Motor neuron (in vitro differentiated cells): ENCODE results near the gene PLEKHG4. TPM values are rescaled to one million over a fixed set of nuclear protein-coding genes. Genes with fewer than 3 reads are reported as not detected.

Source experiments
- ATAC-seq, 8 experiments: fragments of 200-7000 bp; cut with Tn5 transposase; replicated peaks in 6 of 8; 2 replicates each; pipeline ENCODE4 v1.8.0; 2021; ENCODE audit warnings: mild to moderate bottlenecking in 8 of 8, moderate library complexity in 8 of 8
- H3K27ac ChIP-seq, 2 donors: fragments of 250-450 bp; sonication (Bioruptor Pico); 2 replicates each; pipeline ENCODE4 v1.9.0; 2021; ENCODE audit warnings: antibody characterized with exemption in 2 of 2, mild to moderate bottlenecking in 2 of 2, moderate library complexity in 1 of 2
- H3K4me1 ChIP-seq, 2 donors: fragments of 250-450 bp; sonication (Bioruptor Pico); replicated peaks in 1 of 2; 2 replicates each; pipeline ENCODE4 v1.6.1; 2021; ENCODE audit warnings: antibody characterized with exemption in 2 of 2, mild to moderate bottlenecking in 2 of 2, moderate library complexity in 1 of 2
- H3K4me3 ChIP-seq, 5 donors: fragments of 250-450 bp; sonication (Bioruptor Pico); 2 replicates each; pipeline ENCODE4 v1.9.0; 2021; ENCODE audit warnings: antibody characterized with exemption in 5 of 5, mild to moderate bottlenecking in 5 of 5, moderate library complexity in 4 of 5
- WGBS, 10 experiments: fragments of 450-650 bp; shearing (Covaris generic); methylation state at CpG; one replicate each; pipeline ENCODE4 v1.0.0; 2022; 5-methylcytosine and 5-hydroxymethylcytosine counted together
- in situ Hi-C, 9 experiments: fragments of 400-800 bp; cut with MboI; loops; one replicate each; pipeline ENCODE4 v1.15.0; 2021; ENCODE audit warnings: low sequenced_read_pairs in 9 of 9, low pct_unique_long_range_greater_than_20kb in 2 of 9; ENCODE audit not compliant: unreplicated experiment in 9 of 9
- total RNA-seq, 8 experiments: library from RNA; unstranded; fragments of 300-600 nt; gene quantifications; 2 replicates each; pipeline versions ENCODE4 v1.2.3 to v1.2.4, GENCODE V29; 2022

PLEKHG4 gene
- total RNA-seq, 8 experiments from 2014 or later = 1.4 to 39.0 (median 5.6) TPM

DNA sequence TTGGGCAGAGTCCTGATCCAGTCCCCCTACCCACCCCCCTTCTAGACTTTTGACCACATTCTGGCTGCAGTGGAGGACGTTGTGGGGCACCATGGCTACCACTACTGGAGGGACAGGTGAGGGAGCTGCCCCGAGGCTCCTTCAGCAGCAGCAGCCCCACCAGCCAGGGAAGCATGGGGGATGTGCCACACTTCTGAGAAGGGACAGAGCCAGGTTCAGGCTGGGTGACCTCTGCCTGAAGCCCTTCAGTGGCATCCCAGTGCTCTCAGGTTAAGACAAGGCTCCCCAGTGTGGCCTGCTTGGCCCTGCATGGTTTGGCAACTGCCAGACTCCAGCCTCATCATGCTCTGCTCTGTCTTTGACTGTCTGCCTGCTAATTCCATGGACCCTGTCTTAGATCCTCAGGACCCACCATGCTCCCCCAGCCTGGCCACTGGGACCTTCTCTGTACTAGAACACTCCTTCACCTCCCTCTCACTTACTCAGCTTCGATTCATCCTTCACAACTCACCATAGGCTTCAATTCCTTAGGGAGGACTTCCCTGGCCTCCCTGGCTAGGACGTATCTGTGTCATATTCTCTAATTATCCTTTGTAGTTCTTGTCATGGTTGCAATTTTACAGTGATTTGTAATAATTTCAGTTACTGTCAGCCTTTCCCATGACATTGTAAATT, 21.7 kb upstream of the PLEKHG4 start:
- Histone ChIP-seq H3K4me3 (no peak overlapping the region), H3K27ac (no peak overlapping the region), H3K4me1 (peaks cover 0 to 4% of the 10 kb centered on the region in 2 donors)
- WGBS, 10 experiments = 0 to 100% (median 73%) methylated on average over 1 to 3 of the region's 4 CpGs; no CpG with 5 or more reads in 3 of the 10 experiments
- peak in 1 of 8 experiments; percentile 31 for ATAC-seq
- in situ Hi-C loops = loop anchor here in 2 of 9 experiments (25.0 kb wide), 1 partner anchor 155 kb away; the partner anchor contains the start of gene ZDHHC1 (in 2 of the 2)

DNA sequence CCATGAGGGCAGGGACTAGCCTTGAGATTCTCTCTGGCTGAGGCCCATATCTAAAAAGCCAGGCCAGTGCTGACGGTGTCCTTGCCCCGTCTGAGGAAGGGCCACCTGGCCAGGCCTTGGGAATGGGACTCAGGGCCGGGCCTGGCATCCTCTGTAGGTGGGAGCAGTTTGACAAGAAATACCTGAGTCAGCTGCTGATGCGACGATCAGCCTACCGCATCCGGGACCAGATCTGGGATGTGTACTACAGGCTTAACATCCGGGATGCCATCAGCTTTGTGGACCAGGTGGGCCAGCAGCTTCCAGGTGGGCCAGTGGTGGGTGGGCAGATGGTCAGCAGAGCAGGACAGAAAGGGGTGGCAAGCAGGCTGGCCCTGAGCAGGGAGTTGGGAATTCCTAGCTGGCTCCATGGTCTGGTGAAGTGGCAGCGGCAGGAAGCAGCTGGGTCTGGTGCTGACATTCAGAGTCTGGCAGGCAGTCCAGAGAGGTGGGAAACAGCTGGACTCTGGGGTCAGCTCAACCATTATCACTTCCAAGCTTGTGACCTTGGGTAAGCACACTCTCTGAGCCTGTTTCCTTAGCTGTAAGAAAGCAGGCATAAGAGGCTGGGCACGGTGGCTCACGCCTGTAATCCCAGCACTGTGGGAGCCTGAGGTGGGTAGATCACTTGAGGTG, 21.0 kb upstream of the PLEKHG4 start:
- no peak for ATAC-seq
- in situ Hi-C loops = loop anchor here in 2 of 9 experiments (25.0 kb wide), 1 partner anchor 154 kb away; the partner anchor contains the start of gene ZDHHC1 (in 2 of the 2)
- H3K4me3 ChIP-seq = no peak overlapping the region
- H3K27ac ChIP-seq = no peak overlapping the region
- H3K4me1 ChIP-seq = peaks cover 0 to 4% of the 10 kb centered on the region in 2 donors
- 40 to 100% (median 72%) methylated on average over 1 to 5 of the region's 11 CpGs; no CpG with 5 or more reads in 5 of the 10 experiments for WGBS, 10 experiments

DNA sequence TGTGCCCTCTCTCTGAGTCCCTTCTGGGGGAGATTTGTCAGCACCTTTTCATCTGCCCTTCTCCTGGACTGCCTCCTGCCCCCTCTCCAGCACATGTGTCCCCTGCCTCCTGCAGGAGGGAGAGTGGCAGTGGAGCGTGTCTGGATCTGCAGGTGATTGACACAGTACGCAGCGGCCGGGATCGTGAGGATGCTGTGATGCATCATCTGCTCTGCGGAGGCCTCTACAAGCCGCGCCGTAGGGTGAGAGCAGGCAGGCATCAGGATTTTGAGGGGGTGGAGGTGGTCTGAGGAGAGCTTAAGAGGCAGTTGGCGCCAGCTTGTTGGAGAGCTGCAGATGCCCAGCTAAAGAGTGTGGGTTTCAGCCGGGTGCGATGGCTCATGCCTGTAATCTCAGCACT, 19.6 kb upstream of the PLEKHG4 start:
- no peak for ATAC-seq
- no peak overlapping the region for H3K27ac ChIP-seq
- in situ Hi-C loops = loop anchor here in 2 of 9 experiments (25.0 kb wide), 1 partner anchor 153 kb away; the partner anchor contains the start of gene ZDHHC1 (in 2 of the 2)
- H3K4me1 ChIP-seq = peaks cover 0 to 4% of the 10 kb centered on the region in 2 donors
- no peak overlapping the region for H3K4me3 ChIP-seq
- WGBS, 10 experiments = 80 to 100% (median 93%) methylated on average over 1 to 10 of the region's 12 CpGs; no CpG with 5 or more reads in 6 of the 10 experiments

DNA sequence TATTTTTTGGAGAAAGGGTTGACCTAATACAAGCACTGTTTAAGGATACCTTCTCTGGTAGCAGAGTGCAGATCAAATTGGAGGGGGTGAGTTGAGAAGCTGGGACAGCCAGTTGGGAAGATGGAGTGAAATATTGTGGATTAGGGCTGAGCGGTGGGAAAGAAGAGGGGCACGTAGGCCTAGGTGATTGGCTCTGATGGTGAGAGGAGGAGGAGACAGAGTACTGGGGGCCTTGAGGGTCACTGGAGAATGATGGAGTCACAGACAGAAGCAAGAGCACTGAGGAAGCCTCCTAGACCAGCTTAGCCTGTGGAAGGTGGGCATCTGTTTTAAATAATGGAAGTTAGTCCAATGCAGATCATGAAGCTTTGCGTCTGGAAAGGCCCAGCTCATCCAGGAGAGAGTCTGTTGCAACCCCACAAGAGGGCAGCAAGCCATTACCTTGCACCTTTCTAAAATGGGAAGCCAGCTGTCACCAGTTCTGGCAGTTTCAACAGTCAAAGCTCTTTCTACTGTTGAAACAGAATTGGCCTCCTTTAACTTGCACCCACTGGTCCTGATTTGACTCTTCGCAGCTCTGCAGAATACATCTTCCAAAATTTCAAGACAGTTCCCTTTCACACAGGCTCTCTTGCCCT, 18.8 kb upstream of the PLEKHG4 start:
- H3K27ac ChIP-seq = no peak overlapping the region

DNA sequence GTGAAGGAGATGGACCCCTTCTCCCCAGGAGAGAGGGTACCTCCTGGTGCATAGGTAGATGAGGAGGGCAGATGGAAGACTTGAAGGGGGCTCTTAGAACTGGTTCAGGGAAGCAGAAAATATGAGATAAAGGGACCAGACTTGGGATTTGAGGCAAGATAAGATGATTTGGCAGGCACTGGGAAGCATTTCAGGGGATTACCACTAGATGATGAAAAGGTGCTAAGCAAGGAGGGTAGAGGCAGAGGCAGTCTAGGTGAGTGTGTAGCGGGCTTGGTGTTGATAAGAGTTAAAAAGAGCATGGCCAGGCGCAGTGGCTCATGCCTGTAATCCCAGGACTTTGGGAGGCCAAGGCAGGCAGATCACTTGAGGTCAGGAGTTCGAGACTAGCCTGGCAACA, 16.1 kb upstream of the PLEKHG4 start:
- ATAC-seq = no peak
- in situ Hi-C loops = loop anchor here in 2 of 9 experiments (25.0 kb wide), 1 partner anchor 149 kb away; the partner anchor contains the start of gene ZDHHC1 (in 2 of the 2)
- Histone ChIP-seq H3K4me3 (no peak overlapping the region), H3K27ac (no peak overlapping the region), H3K4me1 (peaks cover 0 to 4% of the 10 kb centered on the region in 2 donors)
- 55 to 100% (median 80%) methylated on average over 1 to 3 of the region's 3 CpGs; no CpG with 5 or more reads in 3 of the 10 experiments for WGBS, 10 experiments

More for the DNA sequence above, 18.8 kb upstream of the PLEKHG4 start:
- H3K4me1 ChIP-seq = peaks cover 0 to 4% of the 10 kb centered on the region in 2 donors
- in situ Hi-C loops = loop anchor here in 2 of 9 experiments (25.0 kb wide), 1 partner anchor 152 kb away; the partner anchor contains the start of gene ZDHHC1 (in 2 of the 2)
- ATAC-seq = peak; percentile 59 to 89 (median 78)
- H3K4me3 ChIP-seq = no peak overlapping the region
- WGBS, 10 experiments = 59 to 94% (median 67%) methylated on average over 1 to 4 of the region's 4 CpGs; no CpG with 5 or more reads in 1 of the 10 experiments

DNA sequence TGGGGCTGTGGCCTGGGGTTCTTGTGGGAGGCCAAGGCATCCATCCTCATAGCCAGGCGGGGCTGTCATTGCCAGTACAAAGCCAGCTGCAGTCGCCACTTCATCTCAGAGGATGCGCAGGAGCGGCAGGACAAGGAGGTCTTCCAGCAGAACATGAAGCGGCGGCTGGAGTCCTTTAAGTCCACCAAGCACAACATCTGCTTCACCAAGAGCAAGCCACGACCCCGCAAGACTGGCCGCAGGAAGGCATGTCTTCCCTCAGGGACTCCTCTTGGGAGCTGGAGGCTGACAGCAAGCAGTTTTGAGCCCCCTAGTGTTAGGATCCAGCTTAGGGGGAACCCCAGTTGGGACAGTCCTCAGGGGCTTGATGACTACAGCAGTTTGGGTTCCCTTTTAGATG, 15.1 kb upstream of the PLEKHG4 start:
- in situ Hi-C loops = loop anchor here in 2 of 9 experiments (25.0 kb wide), 1 partner anchor 148 kb away; the partner anchor contains the start of gene ZDHHC1 (in 2 of the 2)
- peaks cover 0 to 4% of the 10 kb centered on the region in 2 donors for H3K4me1 ChIP-seq
- WGBS, 10 experiments = 77 to 95% (median 87%) methylated on average over 4 to 5 of the region's 9 CpGs; no CpG with 5 or more reads in 7 of the 10 experiments
- no peak overlapping the region for H3K4me3 ChIP-seq
- ATAC-seq = peak in 1 of 8 experiments; percentile 35
- no peak overlapping the region for H3K27ac ChIP-seq

DNA sequence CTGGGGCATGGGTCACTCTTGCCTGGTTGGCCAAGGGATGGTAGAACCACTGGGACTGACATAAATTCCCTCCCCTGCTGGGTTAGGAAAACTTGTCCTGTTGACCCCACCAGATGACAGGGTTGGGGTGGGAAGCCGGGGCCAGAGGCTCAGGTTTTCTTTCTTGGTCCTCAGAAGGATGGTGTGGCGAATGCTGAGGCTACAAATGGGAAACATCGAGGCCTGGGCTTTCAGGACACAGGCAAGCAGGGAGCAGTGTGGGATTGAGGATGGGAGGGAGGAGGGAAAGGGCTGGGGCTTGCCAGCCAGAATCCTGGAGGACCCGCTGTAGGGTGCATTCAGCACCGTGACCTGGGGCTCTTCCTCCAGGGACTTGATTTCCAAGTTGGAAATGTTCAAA, 14.5 kb upstream of the PLEKHG4 start:
- no peak overlapping the region for H3K27ac ChIP-seq
- H3K4me3 ChIP-seq = no peak overlapping the region
- in situ Hi-C loops = loop anchor here in 2 of 9 experiments (25.0 kb wide), 1 partner anchor 147 kb away; the partner anchor contains the start of gene ZDHHC1 (in 2 of the 2)
- H3K4me1 ChIP-seq = peaks cover 0 to 4% of the 10 kb centered on the region in 2 donors
- no peak for ATAC-seq
- 83 to 100% (median 100%) methylated on average over 1 to 2 of the region's 5 CpGs; no CpG with 5 or more reads in 4 of the 10 experiments for WGBS, 10 experiments

DNA sequence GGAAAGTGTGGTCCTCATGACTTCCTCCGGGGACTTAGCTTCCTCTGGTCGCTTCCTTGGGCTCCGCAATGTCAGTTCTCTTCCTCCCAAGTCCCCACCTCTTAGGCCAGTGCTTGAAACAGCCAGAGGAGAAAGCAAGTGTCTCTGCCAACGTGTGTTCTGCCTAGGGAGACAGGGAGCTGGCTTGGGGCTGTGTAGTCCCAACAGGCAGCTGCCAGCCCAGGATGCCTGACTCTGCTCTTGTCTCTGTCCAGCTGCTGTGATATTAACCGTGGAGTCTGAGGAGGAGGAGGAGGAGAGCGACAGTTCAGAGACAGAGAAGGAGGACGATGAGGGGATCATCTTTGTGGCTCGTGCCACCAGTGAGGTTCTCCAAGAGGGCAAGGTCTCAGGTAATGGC, 13.5 kb upstream of the PLEKHG4 start:
- in situ Hi-C loops = loop anchor here in 2 of 9 experiments (25.0 kb wide), 1 partner anchor 146 kb away; the partner anchor contains the start of gene ZDHHC1 (in 2 of the 2)
- H3K27ac ChIP-seq = no peak overlapping the region
- no peak for ATAC-seq
- no peak overlapping the region for H3K4me3 ChIP-seq
- 43 to 100% (median 65%) methylated on average over 2 to 8 of the region's 8 CpGs; no CpG with 5 or more reads in 3 of the 10 experiments for WGBS, 10 experiments
- peaks cover 0 to 3% of the 10 kb centered on the region in 2 donors for H3K4me1 ChIP-seq

DNA sequence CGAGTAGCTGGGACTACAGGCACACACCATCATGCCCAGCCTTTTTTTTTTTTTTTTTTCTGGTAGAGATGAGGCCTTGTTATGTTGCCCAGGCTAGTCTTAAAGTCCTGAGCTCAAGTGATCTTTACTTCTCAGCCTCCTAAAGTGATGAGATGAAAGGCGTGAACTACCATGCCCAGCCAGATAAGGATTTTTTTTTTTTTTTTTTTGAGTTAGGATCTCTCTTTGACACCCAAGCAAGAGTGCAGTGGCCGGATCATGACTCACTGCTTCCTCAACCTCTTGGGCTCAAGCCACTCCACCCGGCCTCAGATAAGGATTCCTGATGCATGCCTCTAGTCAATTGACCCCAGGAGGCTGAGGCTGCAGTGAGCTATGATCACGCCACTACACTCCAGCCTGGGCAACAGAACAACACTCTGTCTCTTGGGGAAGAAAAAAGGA, 11.2 kb upstream of the PLEKHG4 start:
- Histone ChIP-seq H3K4me3 (no peak overlapping the region), H3K27ac (no peak overlapping the region), H3K4me1 (no peaks in the 10 kb centered on the region)
- WGBS, 10 experiments = 50 to 89% (median 82%) methylated on average over 2 to 5 of the region's 5 CpGs; no CpG with 5 or more reads in 3 of the 10 experiments
- in situ Hi-C loops = loop anchor here in 2 of 9 experiments (25.0 kb wide), 1 partner anchor 144 kb away; the partner anchor contains the start of gene ZDHHC1 (in 2 of the 2)
- peak in 2 of 8 experiments; percentile 98 for ATAC-seq

DNA sequence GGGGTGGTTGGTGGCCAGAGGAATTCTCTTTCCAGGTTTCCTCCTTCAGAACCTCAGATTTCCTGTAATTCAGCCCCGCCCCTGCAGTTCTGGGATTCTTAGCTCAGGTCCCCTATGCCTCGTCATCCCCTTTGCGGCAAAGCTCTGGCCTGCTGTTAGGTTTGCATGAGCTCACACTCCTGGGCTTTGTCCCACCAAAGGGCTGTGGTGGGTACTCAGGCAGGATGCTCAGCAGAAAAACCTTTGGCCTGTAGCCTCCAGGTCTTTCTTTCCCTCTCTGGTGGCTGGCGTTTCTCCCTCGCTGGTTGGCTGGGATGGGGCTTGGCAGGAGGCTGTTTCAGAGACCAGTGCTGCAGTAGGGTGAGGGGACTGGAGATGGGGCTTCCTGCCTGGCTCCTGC, 9.6 kb upstream of the PLEKHG4 start:
- H3K27ac ChIP-seq = no peak overlapping the region
- in situ Hi-C loops = loop anchor here in 2 of 9 experiments (25.0 kb wide), 1 partner anchor 143 kb away; the partner anchor contains the start of gene ZDHHC1 (in 2 of the 2)
- 20 to 67% (median 60%) methylated on average over 1 to 2 of the region's 5 CpGs; no CpG with 5 or more reads in 5 of the 10 experiments for WGBS, 10 experiments
- H3K4me3 ChIP-seq = no peak overlapping the region
- H3K4me1 ChIP-seq = no peaks in the 10 kb centered on the region
- peak in 2 of 8 experiments; percentile 12 to 55 for ATAC-seq

DNA sequence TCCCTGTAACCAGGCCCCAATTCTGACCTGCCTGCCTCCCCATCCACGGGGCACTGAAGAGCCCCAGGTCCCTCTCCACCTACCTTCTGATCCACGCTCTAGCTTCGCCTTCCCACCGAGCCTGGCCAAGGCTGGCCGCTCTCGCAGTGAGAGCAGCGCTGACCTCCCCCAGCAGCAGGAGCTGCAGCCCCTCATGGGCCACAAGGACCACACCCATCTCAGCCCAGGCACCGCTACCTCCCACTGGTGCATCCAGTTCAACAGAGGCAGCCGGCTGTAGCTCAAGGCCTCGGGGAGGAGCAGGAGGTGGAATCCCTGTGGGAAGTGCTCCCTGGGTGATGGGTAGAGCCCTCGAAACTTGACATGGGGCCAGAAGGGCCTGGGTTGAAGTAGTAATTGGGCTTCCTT, 8.4 kb upstream of the PLEKHG4 start:
- Histone ChIP-seq H3K4me1 (no peaks in the 10 kb centered on the region), H3K27ac (no peak overlapping the region), H3K4me3 (no peak overlapping the region)
- in situ Hi-C loops = loop anchor here in 2 of 9 experiments (25.0 kb wide), 1 partner anchor 141 kb away; the partner anchor contains the start of gene ZDHHC1 (in 2 of the 2)
- WGBS, 10 experiments = 78 to 100% (median 100%) methylated on average over 1 to 4 of the region's 11 CpGs; no CpG with 5 or more reads in 5 of the 10 experiments
- no peak for ATAC-seq

DNA sequence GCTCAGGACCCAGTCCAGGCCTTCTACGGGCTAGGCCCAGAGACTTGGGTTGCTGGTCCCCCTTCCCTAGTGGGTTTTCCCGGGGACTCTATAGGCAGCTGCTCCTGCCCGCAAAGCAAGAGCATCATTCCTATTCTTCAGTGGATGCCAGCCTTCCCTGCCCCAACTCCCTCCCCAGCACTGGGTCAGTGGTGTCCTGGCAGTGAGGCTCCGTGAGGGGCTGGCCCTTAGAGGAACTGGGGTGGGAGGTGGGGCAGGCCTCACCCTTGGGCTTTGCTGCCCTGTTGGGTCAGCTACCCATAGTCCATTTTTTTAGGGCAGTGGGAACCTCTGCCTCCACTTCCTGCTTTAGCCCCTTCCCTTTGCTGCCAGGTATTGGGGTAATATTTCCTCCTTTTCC, 7.9 kb upstream of the PLEKHG4 start:
- H3K4me3 ChIP-seq = no peak overlapping the region
- H3K27ac ChIP-seq = no peak overlapping the region
- in situ Hi-C loops = loop anchor here in 2 of 9 experiments (25.0 kb wide), 1 partner anchor 141 kb away; the partner anchor contains the start of gene ZDHHC1 (in 2 of the 2)
- WGBS, 10 experiments = 40 to 100% (median 85%) methylated on average over 1 to 4 of the region's 4 CpGs; no CpG with 5 or more reads in 7 of the 10 experiments
- H3K4me1 ChIP-seq = no peaks in the 10 kb centered on the region
- ATAC-seq = no peak
